BLaER1 treated with 17β-estradiol and CSF1 and Interleukin-3, amounts not matched to agents 10 nM and 100 nM (cell line): ENCODE results near the gene NALCN.

Source experiments
- H3K27ac ChIP-seq, 11 experiments: shearing (Covaris generic); formaldehyde crosslinking; 2 replicates each; pipeline ENCODE4 v1.8.1; 2022
- H3K27me3 ChIP-seq, 11 experiments: shearing (Covaris generic); formaldehyde crosslinking; 2 replicates each; pipeline ENCODE4 v1.8.1; 2022
- H3K36me3 ChIP-seq, 11 experiments: shearing (Covaris generic); formaldehyde crosslinking; 2 replicates each; pipeline ENCODE4 v1.8.1; 2022
- H3K4me1 ChIP-seq, 10 experiments: shearing (Covaris generic); formaldehyde crosslinking; 2 replicates each; pipeline ENCODE4 v1.8.1; 2022
- H3K4me2 ChIP-seq, 11 experiments: shearing (Covaris generic); formaldehyde crosslinking; 2 replicates each; pipeline ENCODE4 v1.8.1; 2022
- H3K4me3 ChIP-seq, 10 experiments: shearing (Covaris generic); formaldehyde crosslinking; 2 replicates each; pipeline ENCODE4 v1.8.1; 2022
- H3K9ac ChIP-seq, 11 experiments: shearing (Covaris generic); formaldehyde crosslinking; 2 replicates each; pipeline ENCODE4 v1.8.1; 2022
- H3K9me3 ChIP-seq, 11 experiments: shearing (Covaris generic); formaldehyde crosslinking; replicated peaks in 1 of 11; 2 replicates each; pipeline ENCODE4 v1.8.1; 2022
- H4K20me1 ChIP-seq, 11 experiments: shearing (Covaris generic); formaldehyde crosslinking; 2 replicates each; pipeline ENCODE4 v1.8.1; 2022
- Cebpa-rat ChIP-seq, 11 experiments: shearing (Covaris generic); IDR thresholded peaks; 2 replicates each; pipeline ENCODE4 v1.8.1; 2022

The NALCN gene

GRCh38 chr13:101398920-101399319 lies 17.4 kb downstream of the NALCN start:
- Histone ChIP-seq H3K4me1 (no peaks in the 10 kb centered on the region), H4K20me1 (no peaks in the 10 kb centered on the region), H3K4me3 (no peak overlapping the region), H3K9ac (no peak overlapping the region), H3K36me3 (no peaks in the 10 kb centered on the region), H3K27ac (no peak overlapping the region), H3K9me3 (no peaks in the 10 kb centered on the region), H3K4me2 (no peak overlapping the region), H3K27me3 (no peaks in the 10 kb centered on the region)
- TF ChIP-seq Cebpa-rat (IDR thresholded peaks at IDR 0.05), result no peak

GRCh38 chr13:101398191-101398590 lies 18.1 kb downstream of the NALCN start:
- Histone ChIP-seq H3K36me3 (no peaks in the 10 kb centered on the region), H3K9me3 (no peaks in the 10 kb centered on the region), H3K27ac (no peak overlapping the region), H3K4me1 (no peaks in the 10 kb centered on the region), H3K4me2 (no peak overlapping the region), H3K4me3 (no peak overlapping the region), H3K27me3 (no peaks in the 10 kb centered on the region), H4K20me1 (no peaks in the 10 kb centered on the region), H3K9ac (no peak overlapping the region)
- no peak for TF ChIP-seq Cebpa-rat (IDR thresholded peaks at IDR 0.05)

GRCh38 chr13:101397742-101398141 lies 18.6 kb downstream of the NALCN start:
- no peak overlapping the region for H3K9ac ChIP-seq
- no peak overlapping the region for H3K4me2 ChIP-seq
- H4K20me1 ChIP-seq, result no peaks in the 10 kb centered on the region
- TF ChIP-seq Cebpa-rat (IDR thresholded peaks at IDR 0.05), result no peak
- no peak overlapping the region for H3K4me3 ChIP-seq
- no peaks in the 10 kb centered on the region for H3K4me1 ChIP-seq
- no peaks in the 10 kb centered on the region for H3K36me3 ChIP-seq
- H3K27ac ChIP-seq, result no peak overlapping the region
- H3K27me3 ChIP-seq, result no peaks in the 10 kb centered on the region
- no peaks in the 10 kb centered on the region for H3K9me3 ChIP-seq

GRCh38 chr13:101394605-101395004 lies 21.7 kb downstream of the NALCN start:
- Histone ChIP-seq H3K27ac (no peak overlapping the region), H3K4me3 (no peak overlapping the region), H3K4me2 (no peak overlapping the region), H3K27me3 (no peaks in the 10 kb centered on the region), H3K36me3 (no peaks in the 10 kb centered on the region), H3K9ac (no peak overlapping the region), H3K9me3 (no peaks in the 10 kb centered on the region), H3K4me1 (peaks cover 0 to 6% (median 0%) of the 10 kb centered on the region in 10 experiments; a peak in 4 of 20 replicates), H4K20me1 (no peaks in the 10 kb centered on the region)
- no peak for TF ChIP-seq Cebpa-rat (IDR thresholded peaks at IDR 0.05)

- no peaks in the 10 kb centered on the region for H3K36me3 ChIP-seq
- no peak overlapping the region for H3K9ac ChIP-seq
- TF ChIP-seq Cebpa-rat (IDR thresholded peaks at IDR 0.05), result no peak
- no peaks in the 10 kb centered on the region for H3K9me3 ChIP-seq
- H3K4me2 ChIP-seq, result no peak overlapping the region
- no peaks in the 10 kb centered on the region for H3K27me3 ChIP-seq
- no peak overlapping the region for H3K27ac ChIP-seq
- no peaks in the 10 kb centered on the region for H4K20me1 ChIP-seq
- H3K4me3 ChIP-seq, result no peak overlapping the region
- peaks cover 0 to 6% (median 0%) of the 10 kb centered on the region in 10 experiments; a peak in 4 of 20 replicates for H3K4me1 ChIP-seq
Measured at GRCh38 chr13:101393140-101393539, 23.2 kb downstream of the NALCN start.

GRCh38 chr13:101390461-101390860 lies 25.8 kb downstream of the NALCN start:
- Histone ChIP-seq H3K9me3 (no peaks in the 10 kb centered on the region), H3K27me3 (no peaks in the 10 kb centered on the region), H3K4me2 (peak overlapping the region in 2 of 11 experiments; percentile 3 to 31; a peak in 1 of 22 replicates), H3K4me1 (peaks cover 0 to 6% (median 0%) of the 10 kb centered on the region in 10 experiments; a peak in 4 of 20 replicates), H3K9ac (no peak overlapping the region), H3K36me3 (no peaks in the 10 kb centered on the region), H3K27ac (0 out of 22 replicates have a peak overlapping the region, but pooled peaks of 1 of the 11 experiments have one; percentile 4), H3K4me3 (no peak overlapping the region), H4K20me1 (no peaks in the 10 kb centered on the region)
- no peak for TF ChIP-seq Cebpa-rat (IDR thresholded peaks at IDR 0.05)

GRCh38 chr13:101384929-101385328 lies 31.4 kb downstream of the NALCN start:
- Histone ChIP-seq H3K27ac (no peak overlapping the region), H3K9ac (no peak overlapping the region), H3K4me1 (no peaks in the 10 kb centered on the region), H3K4me3 (no peak overlapping the region), H3K4me2 (no peak overlapping the region), H3K9me3 (no peaks in the 10 kb centered on the region), H4K20me1 (no peaks in the 10 kb centered on the region), H3K27me3 (no peaks in the 10 kb centered on the region), H3K36me3 (no peaks in the 10 kb centered on the region)
- no peak for TF ChIP-seq Cebpa-rat (IDR thresholded peaks at IDR 0.05)

GRCh38 chr13:101383595-101383994 lies 32.7 kb downstream of the NALCN start:
- Histone ChIP-seq H4K20me1 (no peaks in the 10 kb centered on the region), H3K4me2 (no peak overlapping the region), H3K36me3 (no peaks in the 10 kb centered on the region), H3K9me3 (no peaks in the 10 kb centered on the region), H3K9ac (no peak overlapping the region), H3K27me3 (no peaks in the 10 kb centered on the region), H3K4me1 (no peaks in the 10 kb centered on the region), H3K27ac (no peak overlapping the region), H3K4me3 (no peak overlapping the region)
- no peak for TF ChIP-seq Cebpa-rat (IDR thresholded peaks at IDR 0.05)

- Histone ChIP-seq H3K9me3 (no peaks in the 10 kb centered on the region), H3K4me3 (no peak overlapping the region), H3K27ac (no peak overlapping the region), H3K27me3 (no peaks in the 10 kb centered on the region), H4K20me1 (no peaks in the 10 kb centered on the region), H3K9ac (no peak overlapping the region), H3K4me2 (no peak overlapping the region), H3K36me3 (no peaks in the 10 kb centered on the region), H3K4me1 (no peaks in the 10 kb centered on the region)
- no peak for TF ChIP-seq Cebpa-rat (IDR thresholded peaks at IDR 0.05)
Measured at GRCh38 chr13:101382701-101383100, 33.6 kb downstream of the NALCN start.

- H3K27ac ChIP-seq, result no peak overlapping the region
- no peak overlapping the region for H3K9ac ChIP-seq
- no peaks in the 10 kb centered on the region for H3K27me3 ChIP-seq
- H3K36me3 ChIP-seq, result no peaks in the 10 kb centered on the region
- no peak for TF ChIP-seq Cebpa-rat (IDR thresholded peaks at IDR 0.05)
- H3K4me1 ChIP-seq, result no peaks in the 10 kb centered on the region
- no peaks in the 10 kb centered on the region for H4K20me1 ChIP-seq
- no peak overlapping the region for H3K4me3 ChIP-seq
- H3K4me2 ChIP-seq, result no peak overlapping the region
- H3K9me3 ChIP-seq, result no peaks in the 10 kb centered on the region
Measured at GRCh38 chr13:101382086-101382485, 34.2 kb downstream of the NALCN start.
